NCI-H2196 treated with DMSO at 0.1 percent for 48 hours (cell line): ENCODE results near the gene CLCA2.
"Not testable (repeated sequence)": the region's sequence is repeated elsewhere in the genome, so short reads cannot be mapped to it uniquely, and the experiment has no call there.

Experiments used
- DNase-seq: peaks from one replicate; lab custom pipeline; 2025; ENCODE audit not compliant: unreplicated experiment; lab: John Stamatoyannopoulos, UW

CLCA2 gene

DNA sequence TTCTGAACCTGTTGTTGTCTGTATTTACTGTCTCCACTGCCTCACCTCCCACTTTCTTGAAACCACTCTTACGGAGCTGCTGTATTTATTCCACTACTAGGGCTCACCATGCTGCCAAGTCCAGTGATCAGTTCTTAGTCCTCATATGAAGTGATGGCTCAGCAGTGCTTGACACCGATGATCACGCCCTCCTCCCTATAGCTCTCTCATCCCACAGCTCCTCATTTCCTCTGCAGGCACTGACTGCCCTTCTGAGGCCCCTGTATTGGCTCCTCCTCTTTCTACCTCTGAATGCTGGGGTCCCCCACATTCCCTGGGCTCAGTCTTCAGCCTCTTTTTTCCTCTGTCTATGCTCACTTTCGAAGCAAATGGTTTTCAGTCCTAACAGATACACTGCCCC lies 48.2 kb downstream of the CLCA2 start:
- no peak for DNase-seq

DNA sequence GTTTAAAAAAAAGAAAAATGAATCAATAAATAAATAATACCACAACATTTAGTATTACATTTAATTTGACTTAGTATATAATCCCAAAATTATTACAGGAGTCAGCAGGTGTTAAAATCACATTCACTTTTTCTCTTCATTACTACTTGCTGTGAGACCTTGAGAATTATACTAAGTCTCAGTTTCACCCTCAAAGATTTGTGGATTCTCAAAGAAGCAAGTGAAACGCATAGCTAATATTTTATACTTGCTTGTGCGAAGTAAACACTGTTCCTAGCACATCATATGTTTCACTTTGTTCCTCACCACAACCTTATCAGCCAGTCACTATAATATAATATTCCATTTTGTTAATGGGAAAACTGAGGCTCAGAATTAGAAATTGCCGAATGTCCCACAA lies 48.8 kb downstream of the CLCA2 start:
- no peak for DNase-seq

DNA sequence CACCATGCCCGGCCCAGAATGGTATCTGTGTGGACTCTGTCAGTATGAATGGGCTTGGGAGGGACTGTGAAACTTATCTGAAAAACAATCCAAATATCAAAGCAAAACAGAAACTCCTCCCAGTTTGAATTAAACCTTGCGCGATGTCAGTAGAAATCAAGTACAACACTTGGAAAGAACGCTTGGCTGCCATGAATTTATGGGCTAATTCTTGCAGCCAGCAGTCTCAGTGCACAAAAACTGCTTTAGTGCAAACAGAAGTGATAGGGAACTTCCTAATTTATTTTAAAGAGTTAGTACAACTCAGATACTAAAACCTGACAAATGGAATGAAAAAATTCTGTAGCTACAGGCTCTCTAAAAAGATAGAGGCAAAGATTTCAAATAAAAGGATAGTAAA lies 53.3 kb downstream of the CLCA2 start:
- DNase-seq: no peak

DNA sequence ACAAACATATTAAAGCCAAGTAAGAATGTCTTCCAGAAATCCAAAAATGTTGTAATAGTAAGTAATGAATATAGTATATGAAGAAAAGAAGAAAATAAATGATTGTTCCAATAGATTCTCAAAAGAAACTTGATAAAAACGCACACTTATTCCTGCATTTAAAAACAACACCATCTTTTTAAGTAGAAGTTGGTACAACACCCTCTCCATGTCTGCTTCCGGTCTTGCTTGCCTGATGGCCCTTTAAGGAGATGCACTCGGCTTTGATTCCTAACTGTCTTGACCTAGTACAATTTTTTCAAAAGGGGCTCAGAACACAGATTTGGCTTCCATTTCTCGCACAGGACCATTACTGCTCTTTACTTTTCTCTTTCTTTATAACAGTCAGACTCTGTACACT lies 53.7 kb downstream of the CLCA2 start:
- no peak for DNase-seq

DNA sequence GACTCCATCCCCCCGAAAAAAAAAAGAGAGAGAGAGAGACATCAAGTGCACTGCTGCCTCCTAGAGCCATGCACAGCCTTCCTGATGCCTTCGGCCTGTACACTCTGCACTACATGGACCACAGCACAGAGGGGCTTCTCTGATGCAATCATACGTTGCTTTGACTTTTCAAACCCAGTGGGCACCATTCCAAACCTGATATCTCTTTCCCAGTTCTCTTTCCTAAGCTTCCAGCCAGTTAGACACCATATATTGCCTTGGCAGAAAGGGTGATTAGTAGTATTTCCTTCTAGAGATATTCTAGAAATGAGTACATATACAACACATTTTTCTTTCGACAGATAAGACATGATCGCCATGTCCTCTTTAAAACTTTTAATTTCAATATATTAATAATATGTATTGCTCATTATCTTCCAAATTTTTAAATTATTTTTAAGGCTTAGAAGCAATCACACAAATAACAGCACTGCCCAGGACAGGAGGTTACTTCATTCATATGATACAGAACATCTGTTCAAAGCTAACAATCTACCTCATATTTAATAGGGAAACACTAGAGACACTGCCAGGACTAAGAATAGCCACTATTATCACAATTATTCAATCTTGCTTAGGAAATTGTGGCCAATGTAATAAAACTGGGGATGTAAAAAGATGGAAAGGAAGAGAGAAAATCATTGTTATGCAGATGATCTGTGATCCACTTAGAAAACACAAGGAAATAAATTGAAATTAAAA lies 54.6 kb downstream of the CLCA2 start:
- DNase-seq: no peak

DNA sequence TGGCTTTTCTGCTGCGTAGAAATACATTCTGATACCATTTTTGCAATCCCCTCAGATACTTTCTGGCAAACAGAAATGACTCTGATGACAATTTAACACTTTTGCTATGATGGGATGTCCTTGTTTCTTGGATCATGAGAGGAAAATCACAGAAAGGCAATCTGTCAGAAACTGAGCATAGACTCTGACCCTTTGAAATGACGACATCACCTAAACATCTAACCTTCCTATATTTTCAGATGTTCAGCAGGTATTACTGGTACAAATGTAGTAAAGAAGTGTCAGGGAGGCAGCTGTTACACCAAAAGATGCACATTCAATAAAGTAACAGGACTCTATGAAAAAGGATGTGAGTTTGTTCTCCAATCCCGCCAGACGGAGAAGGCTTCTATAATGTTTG lies 58.0 kb downstream of the CLCA2 start:
- no peak for DNase-seq

DNA sequence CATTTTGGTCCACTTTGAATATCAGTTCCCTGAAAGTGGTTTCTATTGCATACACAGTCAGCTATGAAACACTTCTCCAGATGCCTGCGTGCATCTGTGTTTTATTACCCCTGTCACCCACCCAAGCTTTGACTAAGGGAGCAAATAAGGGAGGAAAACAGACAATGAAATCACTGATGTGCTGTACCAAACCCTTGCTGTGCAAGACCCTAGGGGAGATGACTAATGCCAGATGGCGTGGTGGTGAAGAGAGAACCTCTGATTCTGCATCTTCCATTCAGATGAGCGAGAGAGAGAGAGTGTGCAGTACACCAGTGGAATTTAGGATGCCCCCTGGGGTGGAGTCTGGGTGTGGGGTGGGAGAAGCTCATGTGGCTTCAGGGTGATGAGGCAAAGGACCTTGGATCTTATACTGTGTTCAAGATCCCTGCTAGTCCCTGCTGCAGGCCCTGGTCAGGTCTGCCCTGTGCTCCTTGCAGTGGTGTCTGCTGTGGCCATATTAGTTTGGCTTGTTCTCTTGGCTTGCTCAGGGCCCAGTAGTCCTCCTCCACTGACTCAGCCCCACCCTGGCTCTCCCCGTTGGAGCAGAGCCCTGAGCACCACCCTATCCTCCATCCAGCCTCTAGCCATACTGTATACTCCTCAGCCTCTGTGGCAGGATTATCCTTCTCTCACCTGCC lies 63.3 kb downstream of the CLCA2 start:
- no peak for DNase-seq

DNA sequence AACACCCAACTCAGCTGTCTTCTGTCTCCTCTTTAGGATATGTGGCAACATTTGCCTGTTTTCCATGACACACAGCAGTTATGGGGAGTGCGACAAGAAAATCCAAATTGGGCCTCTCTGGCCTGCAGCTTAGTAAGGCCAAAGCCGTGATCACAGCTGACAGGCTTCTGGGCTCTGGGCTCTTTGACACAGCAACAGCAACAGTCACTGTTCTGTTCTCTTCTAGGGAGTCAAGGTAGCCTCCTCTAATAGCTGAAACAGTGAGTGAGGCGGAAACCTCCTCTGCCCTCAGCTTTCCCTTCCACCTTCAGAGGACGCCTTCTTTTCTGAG lies 63.8 kb downstream of the CLCA2 start:
- no peak for DNase-seq

DNA sequence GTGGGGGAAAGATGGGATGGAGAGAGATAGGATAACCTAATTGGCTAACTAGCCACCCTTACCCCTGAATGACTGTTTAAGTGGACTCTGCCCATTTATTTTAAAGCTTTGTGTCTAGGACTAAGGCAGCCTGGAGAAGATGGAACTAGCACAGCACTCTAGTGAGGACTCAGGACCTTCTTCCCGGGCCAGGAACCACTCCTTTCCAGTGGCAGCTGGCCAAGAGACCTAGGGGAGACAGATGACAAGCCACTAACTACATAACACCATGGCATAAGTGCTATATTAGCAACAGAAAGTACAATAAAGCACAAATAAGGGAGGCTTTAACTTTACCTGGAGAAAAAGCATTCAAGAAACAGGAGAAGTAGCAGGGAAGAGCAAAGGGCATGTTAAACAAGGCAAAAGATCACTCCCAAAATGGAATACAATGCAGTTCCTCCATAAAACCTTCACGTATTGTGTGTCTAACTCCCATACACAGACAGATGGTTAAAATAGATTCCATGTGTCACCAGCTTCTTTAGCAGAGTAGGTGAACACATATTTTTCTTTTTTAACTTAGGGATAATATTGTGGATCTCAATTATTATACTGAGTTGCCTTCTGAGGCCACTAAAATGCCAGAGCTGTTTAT lies 65.4 kb downstream of the CLCA2 start:
- DNase-seq: no peak

DNA sequence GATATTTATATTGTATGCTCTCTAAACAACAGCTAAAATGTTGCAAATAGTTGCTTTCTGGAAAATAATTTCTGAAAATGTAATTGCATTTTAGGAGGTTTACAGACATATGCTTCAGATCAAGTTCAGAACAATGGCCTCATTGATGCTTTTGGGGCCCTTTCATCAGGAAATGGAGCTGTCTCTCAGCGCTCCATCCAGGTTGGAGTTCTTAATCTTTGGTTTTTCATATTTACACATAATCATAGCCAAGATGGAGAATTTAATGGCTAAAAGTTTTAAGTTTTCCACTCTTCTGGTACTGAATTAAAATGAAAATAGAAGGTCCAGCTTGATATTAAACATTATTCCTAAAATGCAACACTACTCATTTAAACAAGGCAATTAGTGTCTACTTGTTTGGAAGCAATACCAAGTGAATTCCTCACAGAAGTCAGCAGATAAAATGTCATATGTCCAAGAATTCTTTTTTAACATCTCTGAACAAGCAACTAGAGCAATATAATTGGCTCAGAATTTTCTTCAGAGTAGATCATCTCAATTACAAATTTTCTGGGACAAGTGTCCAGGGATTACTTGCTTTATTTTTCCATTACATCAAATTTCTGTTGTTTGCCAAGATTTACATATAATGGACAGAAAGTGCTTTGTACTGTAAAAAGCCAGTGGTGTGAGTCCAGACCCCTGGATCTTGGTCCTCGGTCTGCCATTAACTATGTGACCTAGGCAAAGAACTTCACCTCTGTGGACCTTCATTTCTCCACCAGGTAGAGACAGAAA lies 67.4 kb downstream of the CLCA2 start:
- DNase-seq: no peak

DNA sequence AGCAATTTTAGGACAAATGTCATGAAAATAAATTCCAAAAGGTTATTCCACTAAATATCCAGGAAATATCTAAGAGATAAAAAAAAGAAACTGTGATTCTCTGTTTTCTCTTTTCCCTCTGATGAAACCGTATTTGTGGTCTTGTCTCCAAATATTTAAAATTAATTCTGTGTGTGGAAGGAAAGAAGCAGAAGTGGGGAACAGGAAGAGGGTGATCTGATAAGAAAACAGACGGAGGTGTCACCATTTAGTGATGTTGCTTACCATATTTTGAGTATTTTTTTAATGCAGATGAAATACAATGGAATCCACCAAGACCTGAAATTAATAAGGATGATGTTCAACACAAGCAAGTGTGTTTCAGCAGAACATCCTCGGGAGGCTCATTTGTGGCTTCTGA lies 74.3 kb downstream of the CLCA2 start:
- DNase-seq: no peak

DNA sequence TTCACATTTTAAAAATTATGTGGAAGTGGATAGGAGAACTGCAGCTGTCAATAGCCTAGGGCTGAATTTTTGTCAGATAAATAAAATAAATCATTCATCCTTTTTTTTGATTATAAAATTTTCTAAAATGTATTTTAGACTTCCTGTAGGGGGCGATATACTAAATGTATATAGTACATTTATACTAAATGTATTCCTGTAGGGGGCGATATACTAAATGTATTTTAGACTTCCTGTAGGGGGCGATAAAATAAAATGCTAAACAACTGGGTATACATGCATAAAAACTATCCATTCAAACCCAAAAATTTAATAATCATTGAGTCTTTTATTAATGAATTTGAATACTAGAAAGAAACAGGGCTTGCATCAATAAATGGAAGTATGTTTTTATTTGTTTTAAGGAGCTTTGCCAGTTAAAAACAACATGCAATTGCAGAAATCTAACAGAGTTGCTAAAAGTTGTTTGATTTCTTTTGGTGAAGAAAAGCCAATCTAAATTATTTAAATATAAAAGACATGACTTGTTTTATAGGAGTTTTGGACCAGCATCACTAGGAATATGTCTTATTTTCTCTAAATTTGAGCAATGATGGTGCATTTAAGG lies 76.1 kb downstream of the CLCA2 start:
- DNase-seq: peak; percentile 13

DNA sequence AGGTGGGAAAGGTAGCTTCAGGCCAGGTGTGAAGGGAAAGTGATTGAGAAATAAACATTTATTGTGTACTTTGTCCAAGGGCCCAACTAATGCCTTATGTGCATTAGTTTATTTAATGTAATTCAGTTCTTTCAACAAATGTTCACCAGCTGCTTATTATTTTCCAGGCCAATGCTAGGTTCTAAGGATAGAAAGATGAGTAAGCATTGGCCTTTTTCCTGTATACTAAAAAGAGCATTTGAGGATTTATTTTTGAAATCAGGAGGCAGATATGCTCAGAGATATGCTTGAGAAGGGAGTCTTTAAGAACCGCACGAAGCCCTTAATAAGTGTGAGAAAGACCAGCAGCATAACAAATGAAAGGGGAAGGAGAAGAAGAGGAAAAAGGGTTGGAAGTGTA lies 76.7 kb downstream of the CLCA2 start:
- no peak for DNase-seq

DNA sequence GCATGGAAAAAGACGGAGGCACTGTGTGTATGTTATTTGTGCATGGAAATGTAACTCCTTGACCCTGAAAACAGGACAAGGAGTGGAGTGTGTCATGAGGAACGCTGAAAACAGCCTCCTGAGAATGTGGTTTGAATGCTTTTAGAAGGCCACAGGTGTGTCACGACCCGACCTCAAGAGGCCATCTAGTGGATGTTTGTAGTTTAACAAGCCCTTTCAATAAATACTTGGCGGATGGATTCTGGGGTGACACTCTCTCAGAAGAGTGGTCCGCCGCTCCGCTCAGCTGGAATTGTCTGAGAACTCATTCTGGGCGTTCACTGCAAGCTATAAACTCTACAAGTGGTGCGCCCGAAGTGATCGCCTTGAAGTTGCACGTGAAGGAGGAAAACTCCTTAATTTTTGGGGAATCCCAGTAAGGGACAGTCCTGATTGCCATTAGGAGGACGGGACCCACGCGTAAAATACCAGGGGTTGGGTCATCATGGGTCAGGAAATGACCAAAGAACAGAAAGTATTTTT lies 78.2 kb downstream of the CLCA2 start:
- not testable (repeated sequence) for DNase-seq

DNA sequence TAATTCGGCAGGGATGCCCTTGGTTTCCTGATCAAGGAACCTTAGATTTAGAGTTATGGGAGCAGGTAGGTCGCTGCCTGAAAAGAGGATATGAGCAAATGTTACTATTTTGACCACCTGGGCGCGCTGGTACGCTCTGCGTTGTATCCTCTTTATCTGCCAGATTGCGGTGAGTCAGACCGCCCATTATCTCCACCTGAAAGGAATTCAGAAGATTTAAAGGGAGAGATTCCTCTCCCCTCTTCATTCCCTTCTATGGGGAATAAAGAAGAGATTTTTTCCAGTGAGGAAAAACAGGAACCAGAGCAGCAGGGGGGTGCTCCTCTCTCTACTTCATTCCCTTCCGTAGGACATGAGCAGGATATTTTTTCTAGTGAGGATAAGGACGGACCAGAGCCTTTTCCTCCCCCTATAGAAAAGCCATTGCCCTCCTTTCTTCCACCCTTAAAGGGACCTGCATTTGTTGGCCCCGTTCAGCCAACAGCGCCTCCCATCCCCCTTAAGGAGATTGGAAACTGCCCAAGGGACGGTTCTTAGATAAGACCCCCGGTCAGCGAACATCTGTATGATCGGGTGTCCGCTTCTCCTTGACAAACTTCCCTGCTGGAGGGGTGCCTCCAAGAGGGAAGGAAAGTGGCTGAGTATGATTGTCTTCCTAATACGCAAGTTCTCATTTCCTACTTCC lies 78.9 kb downstream of the CLCA2 start:
- no peak for DNase-seq

DNA sequence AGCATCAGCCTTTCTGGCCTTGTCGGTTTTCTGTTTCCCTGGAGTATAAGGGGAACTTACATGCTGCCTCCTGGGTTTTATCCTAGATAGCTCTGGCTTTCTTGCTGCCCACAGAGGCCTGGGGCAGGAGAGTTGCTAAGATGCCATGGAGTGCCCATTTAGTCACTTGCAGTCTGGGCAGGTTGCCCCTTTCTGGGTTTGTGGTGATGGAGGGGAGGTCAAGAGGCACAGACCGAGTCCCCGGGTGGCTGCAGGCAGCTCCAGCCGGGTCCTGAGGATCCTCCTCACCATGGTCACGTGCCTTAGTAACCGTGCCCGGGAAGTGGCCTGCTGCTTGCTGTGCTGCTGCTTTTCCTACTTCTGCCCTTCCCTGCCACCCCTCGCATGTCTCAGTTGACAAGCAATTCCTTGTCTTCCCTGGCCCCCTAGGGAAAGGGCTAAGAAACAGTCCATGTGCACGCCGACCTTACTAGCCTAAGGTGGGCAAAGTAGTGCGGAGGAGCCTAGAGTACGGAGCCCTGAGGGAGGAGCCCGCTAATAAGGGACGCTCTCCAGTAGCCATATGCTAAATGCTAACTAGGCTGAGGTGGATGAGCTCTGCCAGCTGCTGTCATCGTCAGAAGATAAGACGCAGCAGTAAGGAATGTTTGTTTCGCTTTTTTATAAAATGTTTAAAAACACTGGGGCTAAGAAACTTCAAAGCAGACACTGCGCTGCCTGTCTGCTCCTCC lies 79.6 kb downstream of the CLCA2 start:
- no peak for DNase-seq

DNA sequence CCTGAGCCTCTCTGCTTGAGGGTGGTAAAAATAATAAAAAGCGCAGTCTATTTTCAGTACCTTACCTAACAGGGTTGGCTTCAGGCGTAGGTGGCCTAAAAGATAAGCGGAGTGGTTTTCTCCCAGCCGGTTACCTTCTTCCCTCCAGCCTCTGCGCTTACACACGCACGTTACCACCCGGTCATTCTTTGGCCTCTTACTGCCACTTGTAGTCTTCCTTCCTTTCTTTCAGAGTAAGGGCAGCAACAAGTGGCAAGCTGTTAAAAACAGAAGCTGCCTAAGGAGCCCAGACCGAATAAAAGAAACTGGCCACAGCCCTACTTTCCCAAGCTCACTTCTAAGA lies 80.1 kb downstream of the CLCA2 start:
- DNase-seq: no peak

DNA sequence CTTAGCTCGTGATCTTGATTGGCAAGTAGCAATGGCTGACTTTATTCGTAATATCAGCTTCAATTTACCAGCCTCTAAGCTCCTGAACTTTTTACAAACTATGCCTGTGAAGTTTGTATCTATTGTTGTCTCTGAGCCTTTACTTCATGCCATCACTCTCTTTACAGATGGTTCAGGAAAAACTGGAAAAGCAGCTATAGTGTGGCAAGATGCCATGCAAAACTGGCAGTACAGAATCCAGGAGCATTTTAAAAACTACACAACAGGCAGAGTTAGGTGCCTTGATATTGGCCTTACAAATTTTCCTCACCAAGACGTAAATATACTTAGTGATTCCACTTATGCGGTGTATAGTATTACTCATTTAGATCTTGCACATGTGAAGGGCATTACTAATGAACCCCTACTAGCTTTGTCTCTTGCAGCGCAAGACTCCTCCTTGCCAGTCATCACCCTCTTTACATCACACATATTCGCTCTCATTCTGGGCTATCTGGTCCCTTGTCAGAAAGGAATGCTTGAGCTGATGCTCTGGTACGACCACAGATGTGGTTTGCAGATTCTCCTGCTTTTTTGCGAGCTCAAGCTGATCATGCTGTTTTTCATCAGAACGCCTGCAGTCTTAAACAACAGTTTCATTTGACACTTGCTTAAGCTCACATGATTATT lies 81.1 kb downstream of the CLCA2 start:
- DNase-seq: no peak

DNA sequence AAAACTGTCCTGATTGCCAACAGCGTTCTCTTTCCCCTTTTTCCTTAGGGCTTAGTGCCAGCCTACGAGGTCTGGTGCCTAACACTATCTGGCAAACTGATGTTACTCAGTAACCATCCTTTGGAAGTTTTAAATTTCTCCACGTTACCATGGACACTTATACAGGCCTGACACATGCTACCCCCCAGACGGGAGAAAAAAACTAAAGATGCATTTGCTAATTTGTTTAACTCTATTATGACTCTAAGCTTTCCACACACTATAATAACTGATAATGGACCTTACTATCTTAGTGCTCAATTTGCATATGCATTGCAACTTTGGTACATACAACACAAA lies 81.6 kb downstream of the CLCA2 start:
- no peak for DNase-seq
